Measurements from ENCODE around the gene MSLN. TPM values are rescaled to one million over a fixed set of nuclear protein-coding genes. Genes with fewer than 3 reads are reported as not detected.

MSLN gene
- total RNA-seq, 1 donor from 2014 or later: 0.91 TPM

GRCh38 chr16:794091-794822 lies 33.7 kb downstream of the MSLN start:
- Histone ChIP-seq H3K27ac (replicated peaks) (no peak overlapping the region), H3K27me3 (ENCODE audit: low read depth) (peaks cover 30% of the 10 kb centered on the region), H3K4me3 (no peak overlapping the region), H3K36me3 (no peaks in the 10 kb centered on the region), H3K9me3 (replicated peaks) (no peaks in the 10 kb centered on the region), H3K4me1 (peaks cover 4% of the 10 kb centered on the region)
- no peak for DNase-seq
- intact Hi-C loops (cut with micrococcal nuclease): no loop called here
- no peak for TF ChIP-seq CTCF (IDR thresholded peaks at IDR 0.05; ENCODE audit: borderline replicate concordance)

- intact Hi-C loops (cut with micrococcal nuclease): no loop called here
- DNase-seq: no peak
- Histone ChIP-seq H3K9me3 (replicated peaks) (no peaks in the 10 kb centered on the region), H3K36me3 (no peaks in the 10 kb centered on the region), H3K4me3 (no peak overlapping the region), H3K4me1 (no peaks in the 10 kb centered on the region), H3K27me3 (ENCODE audit: low read depth) (peaks cover 37% of the 10 kb centered on the region), H3K27ac (replicated peaks) (no peak overlapping the region)
- TF ChIP-seq CTCF (IDR thresholded peaks at IDR 0.05; ENCODE audit: borderline replicate concordance): no peak
These were observed 34.4 kb downstream of the MSLN start for GRCh38 chr16:794853-795466.

- Histone ChIP-seq H3K27me3 (ENCODE audit: low read depth) (peaks cover 45% of the 10 kb centered on the region), H3K9me3 (replicated peaks) (no peaks in the 10 kb centered on the region), H3K4me1 (no peaks in the 10 kb centered on the region), H3K27ac (replicated peaks) (no peak overlapping the region), H3K36me3 (no peaks in the 10 kb centered on the region), H3K4me3 (no peak overlapping the region)
- no peak for DNase-seq
- intact Hi-C loops (cut with micrococcal nuclease): no loop called here
- no peak for TF ChIP-seq CTCF (IDR thresholded peaks at IDR 0.05; ENCODE audit: borderline replicate concordance)
These were observed 35.2 kb downstream of the MSLN start for GRCh38 chr16:795580-796229.

GRCh38 chr16:796296-797119 lies 36.0 kb downstream of the MSLN start:
- H3K4me1 ChIP-seq: no peaks in the 10 kb centered on the region
- H3K4me3 ChIP-seq: no peak overlapping the region
- peaks cover 53% of the 10 kb centered on the region for H3K27me3 ChIP-seq (ENCODE audit: low read depth)
- DNase-seq: no peak
- TF ChIP-seq CTCF (IDR thresholded peaks at IDR 0.05; ENCODE audit: borderline replicate concordance): no peak
- no peaks in the 10 kb centered on the region for H3K9me3 ChIP-seq (replicated peaks)
- H3K36me3 ChIP-seq: no peaks in the 10 kb centered on the region
- intact Hi-C loops (cut with micrococcal nuclease): no loop called here
- H3K27ac ChIP-seq (replicated peaks): no peak overlapping the region

GRCh38 chr16:797120-797420 lies 36.5 kb downstream of the MSLN start:
- no peak for DNase-seq
- Histone ChIP-seq H3K27ac (replicated peaks) (no peak overlapping the region), H3K4me3 (no peak overlapping the region), H3K4me1 (no peaks in the 10 kb centered on the region), H3K27me3 (ENCODE audit: low read depth) (peaks cover 58% of the 10 kb centered on the region), H3K9me3 (replicated peaks) (no peaks in the 10 kb centered on the region), H3K36me3 (no peaks in the 10 kb centered on the region)
- intact Hi-C loops (cut with micrococcal nuclease): no loop called here
- TF ChIP-seq CTCF (IDR thresholded peaks at IDR 0.05; ENCODE audit: borderline replicate concordance): no peak
